ENCODE measurements around the gene C20orf204.
"Not testable (repeated sequence)": the region's sequence is repeated elsewhere in the genome, so short reads cannot be mapped to it uniquely, and the experiment has no call there.

The C20orf204 gene

DNA sequence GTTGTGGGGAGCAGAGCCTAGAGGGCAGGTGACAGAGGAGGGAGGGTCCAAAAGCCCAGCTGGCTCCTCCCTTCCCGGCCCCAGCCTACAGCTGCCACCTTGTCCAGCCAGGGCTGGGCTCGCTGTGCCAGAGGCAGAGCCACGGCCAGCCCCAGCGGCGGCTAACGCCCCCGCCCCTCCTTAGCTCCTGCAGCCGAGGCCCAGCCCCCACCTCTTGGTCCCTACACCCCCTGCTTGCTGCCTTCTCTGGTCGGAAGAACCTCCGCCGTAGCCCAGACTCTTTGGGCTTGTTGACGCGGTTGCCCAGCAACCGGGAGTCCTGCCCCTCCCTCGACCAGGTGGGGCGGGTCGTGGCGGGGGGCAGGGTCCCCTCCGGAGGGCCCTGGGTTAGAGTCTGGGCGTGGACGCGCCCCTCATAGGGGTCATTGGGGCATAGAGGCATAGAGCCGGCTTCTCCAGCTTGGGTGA is 48.7 kb downstream of the C20orf204 start:
- DNase-seq (ENCODE audit: low read depth) = no peak

DNA sequence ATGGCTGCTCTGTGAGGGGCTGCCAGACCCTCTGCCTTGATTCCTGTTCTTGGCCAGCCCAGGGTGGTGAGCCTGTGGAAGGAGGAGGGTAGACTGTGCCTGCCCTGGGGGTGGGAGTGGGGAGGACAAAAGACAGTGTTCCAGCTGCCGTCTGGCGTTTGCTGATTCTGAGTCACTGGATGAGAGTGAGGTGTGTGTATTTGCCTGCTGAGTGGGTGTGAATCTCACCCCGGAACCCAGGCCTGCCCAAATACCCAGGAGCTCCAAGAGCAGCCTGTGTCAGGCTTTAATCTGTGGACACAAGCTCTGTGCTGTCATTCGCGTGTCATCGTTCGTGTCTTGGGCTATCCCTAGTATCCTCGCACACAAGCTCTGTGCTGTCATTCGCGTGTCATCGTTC is 50.8 kb downstream of the C20orf204 start:
- no peak for DNase-seq (ENCODE audit: low read depth)

DNA sequence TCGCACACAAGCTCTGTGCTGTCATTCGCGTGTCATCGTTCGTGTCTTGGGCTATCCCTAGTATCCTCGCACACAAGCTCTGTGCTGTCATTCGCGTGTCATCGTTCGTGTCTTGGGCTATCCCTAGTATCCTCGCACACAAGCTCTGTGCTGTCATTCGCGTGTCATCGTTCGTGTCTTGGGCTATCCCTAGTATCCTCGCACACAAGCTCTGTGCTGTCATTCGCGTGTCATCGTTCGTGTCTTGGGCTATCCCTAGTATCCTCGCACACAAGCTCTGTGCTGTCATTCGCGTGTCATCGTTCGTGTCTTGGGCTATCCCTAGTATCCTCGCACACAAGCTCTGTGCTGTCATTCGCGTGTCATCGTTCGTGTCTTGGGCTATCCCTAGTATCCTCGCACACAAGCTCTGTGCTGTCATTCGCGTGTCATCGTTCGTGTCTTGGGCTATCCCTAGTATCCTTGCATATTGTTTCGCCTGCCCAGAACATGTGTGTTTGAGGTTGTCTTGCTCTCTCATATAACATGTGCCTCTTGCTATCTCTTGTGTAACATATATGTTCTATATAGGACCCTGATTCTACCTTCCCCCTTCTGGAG is 51.3 kb downstream of the C20orf204 start:
- not testable (repeated sequence) for DNase-seq (ENCODE audit: low read depth)

DNA sequence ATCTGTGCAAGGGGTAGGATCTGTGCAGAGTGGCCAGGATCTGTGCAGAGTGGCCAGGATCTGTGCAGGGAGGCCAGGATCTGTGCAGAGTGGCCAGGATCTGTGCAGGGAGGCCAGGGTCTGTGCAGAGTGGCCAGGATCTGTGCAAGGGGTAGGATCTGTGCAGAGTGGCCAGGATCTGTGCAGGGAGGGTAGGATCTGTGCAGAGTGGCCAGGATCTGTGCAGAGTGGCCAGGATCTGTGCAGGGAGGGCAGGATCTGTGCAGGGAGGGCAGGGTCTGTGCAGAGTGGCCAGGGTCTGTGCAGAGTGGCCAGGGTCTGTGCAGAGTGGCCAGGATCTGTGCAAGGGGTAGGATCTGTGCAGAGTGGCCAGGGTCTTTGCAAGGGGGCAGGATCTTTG is 52.6 kb downstream of the C20orf204 start:
- not testable (repeated sequence) for DNase-seq (ENCODE audit: low read depth)

All from stromal cell of bone marrow (primary cell).